Measurements from ENCODE around the gene TTC13. TPM values are rescaled to one million over a fixed set of nuclear protein-coding genes. Genes with fewer than 3 reads are reported as not detected.
"Not testable (repeated sequence)": the region's sequence is repeated elsewhere in the genome, so short reads cannot be mapped to it uniquely, and the experiment has no call there.

TTC13 gene
- total RNA-seq, 4 donors from 2014 or later = 14.4 to 28.5 (median 26.1) TPM

GRCh38 chr1:231023150-231023549 is 44.5 kb upstream of the TTC13 start:
- WGBS, 2 donors = 78 to 81% methylated on average over 9 of the region's 9 CpGs

GRCh38 chr1:231022543-231022942 is 43.9 kb upstream of the TTC13 start:
- intact Hi-C loops (cut with DNase I); H3K27ac ChIP-seq; H3K27me3 ChIP-seq; H3K9me3 ChIP-seq; H3K36me3 ChIP-seq; H3K4me3 ChIP-seq (replicated peaks in 1 of 3); DNase-seq; H3K4me1 ChIP-seq: not testable (repeated sequence)
- WGBS, 2 donors = 93 to 98% methylated on average over 7 of the region's 7 CpGs

More at GRCh38 chr1:231023150-231023549, 44.5 kb upstream of the TTC13 start:
- Histone ChIP-seq H3K27ac (no peak overlapping the region), H3K4me1 (no peaks in the 10 kb centered on the region), H3K9me3 (no peaks in the 10 kb centered on the region), H3K27me3 (no peaks in the 10 kb centered on the region), H3K36me3 (no peaks in the 10 kb centered on the region), H3K4me3 (replicated peaks in 1 of 3) (no peak overlapping the region)
- no peak for DNase-seq
- intact Hi-C loops (cut with DNase I) = no loop called here
- TF ChIP-seq CTCF (IDR thresholded peaks at IDR 0.05) = no peak
- no peak for TF ChIP-seq POLR2A (IDR thresholded peaks at IDR 0.05)

- WGBS, 2 donors = 85 to 89% methylated on average over 12 of the region's 12 CpGs
- intact Hi-C loops (cut with DNase I) = no loop called here
- no peak for DNase-seq
These were observed 42.9 kb upstream of the TTC13 start for GRCh38 chr1:231021540-231022031.

GRCh38 chr1:231020816-231021215 is 42.2 kb upstream of the TTC13 start:
- TF ChIP-seq POLR2A (IDR thresholded peaks at IDR 0.05) = no peak
- TF ChIP-seq CTCF (IDR thresholded peaks at IDR 0.05) = no peak
- Histone ChIP-seq H3K27me3 (no peaks in the 10 kb centered on the region), H3K4me3 (replicated peaks in 1 of 3) (no peak overlapping the region), H3K4me1 (no peaks in the 10 kb centered on the region), H3K9me3 (no peaks in the 10 kb centered on the region), H3K36me3 (no peaks in the 10 kb centered on the region), H3K27ac (no peak overlapping the region)
- intact Hi-C loops (cut with DNase I) = no loop called here
- no peak for DNase-seq
- WGBS, 2 donors = 47 to 52% methylated on average over 7 of the region's 7 CpGs

More at GRCh38 chr1:231021540-231022031, 42.9 kb upstream of the TTC13 start:
- Histone ChIP-seq H3K4me3 (replicated peaks in 1 of 3) (no peak overlapping the region), H3K27me3 (no peaks in the 10 kb centered on the region), H3K4me1 (no peaks in the 10 kb centered on the region), H3K9me3 (no peaks in the 10 kb centered on the region), H3K36me3 (no peaks in the 10 kb centered on the region), H3K27ac (no peak overlapping the region)
- no peak for TF ChIP-seq CTCF (IDR thresholded peaks at IDR 0.05)
- no peak for TF ChIP-seq POLR2A (IDR thresholded peaks at IDR 0.05)

GRCh38 chr1:231020139-231020601 is 41.5 kb upstream of the TTC13 start:
- Histone ChIP-seq H3K27ac (no peak overlapping the region), H3K27me3 (no peaks in the 10 kb centered on the region), H3K9me3 (no peaks in the 10 kb centered on the region), H3K4me1 (no peaks in the 10 kb centered on the region), H3K36me3 (no peaks in the 10 kb centered on the region), H3K4me3 (replicated peaks in 1 of 3) (no peak overlapping the region)
- no peak for DNase-seq
- intact Hi-C loops (cut with DNase I) = no loop called here
- no peak for TF ChIP-seq POLR2A (IDR thresholded peaks at IDR 0.05)
- no peak for TF ChIP-seq CTCF (IDR thresholded peaks at IDR 0.05)
- WGBS, 2 donors = 80% methylated on average over 14 of the region's 14 CpGs

Measured in thyroid gland (tissue), 4 donors.